Amniotic epithelial cell (primary cell): ENCODE results near the gene IER5L.
"Not testable (repeated sequence)": the region's sequence is repeated elsewhere in the genome, so short reads cannot be mapped to it uniquely, and the experiment has no call there.

Source experiments
- DNase-seq: peaks from one replicate; pipeline ENCODE4 v3.0.0-alpha.2; 2010; ENCODE audit warnings: low read depth

Gene IER5L

DNA sequence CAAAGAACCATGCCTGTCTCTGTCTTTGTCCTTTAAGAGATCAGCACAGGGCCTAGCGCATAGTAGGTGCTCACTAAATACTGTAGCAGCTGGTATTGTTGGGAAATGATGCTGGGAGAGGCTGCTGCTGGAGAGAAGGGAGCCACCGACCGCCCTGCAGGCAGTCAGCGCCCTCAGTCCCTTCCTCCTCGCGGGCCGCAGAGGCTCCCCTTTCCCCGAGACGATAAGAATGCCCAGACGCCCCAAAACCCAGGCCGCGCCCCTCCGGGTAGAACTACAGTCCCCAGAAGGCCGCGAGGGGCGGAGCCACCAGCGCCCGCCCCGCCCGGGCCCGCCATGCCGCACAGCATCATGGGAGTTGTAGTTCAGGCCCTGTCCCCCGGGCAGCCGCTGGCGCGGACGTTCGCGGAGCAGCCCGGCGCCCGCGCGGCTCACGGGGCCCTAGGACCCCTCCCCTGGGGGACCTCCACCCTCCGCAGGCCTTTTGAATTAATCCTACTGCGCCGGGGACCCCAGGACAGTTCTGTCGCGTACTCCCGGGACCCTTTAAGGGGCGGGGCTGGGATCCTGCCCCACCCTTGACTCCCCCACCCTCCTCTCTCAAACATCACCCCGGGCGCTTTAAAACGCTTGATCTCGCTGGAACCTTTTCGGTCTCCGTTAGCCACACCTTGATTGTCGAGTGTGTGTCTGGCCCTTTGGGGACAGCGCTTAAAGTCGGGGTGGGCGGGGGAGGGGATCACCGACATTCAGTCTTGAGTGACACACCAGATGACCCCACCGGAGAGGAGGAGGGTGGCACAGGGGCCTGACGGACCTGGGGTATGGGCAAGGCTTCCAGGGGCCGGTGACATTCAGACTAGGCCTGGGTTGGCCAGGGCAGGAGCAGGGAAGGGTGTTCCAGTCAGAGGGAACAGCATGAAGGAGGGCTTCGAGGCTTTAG, 24.8 kb upstream of the IER5L start:
- peak; percentile 63 for DNase-seq

DNA sequence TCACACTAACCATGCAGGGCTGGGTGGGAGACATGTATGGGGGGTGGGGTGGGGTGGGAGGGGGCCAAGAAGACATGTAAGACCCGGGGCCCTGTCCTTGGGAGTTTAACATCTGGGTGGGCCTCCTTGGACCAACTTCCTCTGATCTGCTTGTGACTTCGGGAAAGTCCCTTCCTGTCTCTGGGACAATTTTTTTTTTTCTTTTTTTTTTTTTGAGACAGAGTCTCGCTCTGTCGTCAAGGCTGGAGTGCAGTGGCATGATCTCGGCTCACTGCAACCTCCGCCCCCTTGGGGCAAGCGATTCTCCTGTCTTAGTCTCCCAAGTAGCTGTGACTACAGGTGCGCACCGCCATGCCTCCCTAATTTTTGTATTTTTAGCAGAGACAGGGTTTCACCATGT, 23.8 kb upstream of the IER5L start:
- DNase-seq: no peak

DNA sequence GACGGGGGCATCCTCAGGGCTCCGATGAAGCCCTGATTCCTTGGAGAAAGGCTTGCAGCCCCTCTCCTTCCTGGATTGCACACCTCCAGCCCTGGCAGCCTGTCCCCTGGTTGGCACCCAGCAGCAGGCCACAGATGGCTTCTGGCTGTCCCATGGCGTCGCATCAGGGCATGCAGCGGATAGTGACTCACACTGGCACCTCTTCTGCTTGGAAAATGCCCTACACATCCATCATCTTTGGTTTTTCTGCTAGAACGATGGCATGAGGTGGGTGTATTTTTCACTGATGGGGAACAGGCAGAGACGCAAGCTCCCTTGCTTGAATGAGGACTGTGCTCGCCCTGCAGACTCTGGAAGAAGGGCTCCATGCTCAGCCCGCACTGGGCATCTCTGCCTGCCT, 23.2 kb upstream of the IER5L start:
- no peak for DNase-seq

DNA sequence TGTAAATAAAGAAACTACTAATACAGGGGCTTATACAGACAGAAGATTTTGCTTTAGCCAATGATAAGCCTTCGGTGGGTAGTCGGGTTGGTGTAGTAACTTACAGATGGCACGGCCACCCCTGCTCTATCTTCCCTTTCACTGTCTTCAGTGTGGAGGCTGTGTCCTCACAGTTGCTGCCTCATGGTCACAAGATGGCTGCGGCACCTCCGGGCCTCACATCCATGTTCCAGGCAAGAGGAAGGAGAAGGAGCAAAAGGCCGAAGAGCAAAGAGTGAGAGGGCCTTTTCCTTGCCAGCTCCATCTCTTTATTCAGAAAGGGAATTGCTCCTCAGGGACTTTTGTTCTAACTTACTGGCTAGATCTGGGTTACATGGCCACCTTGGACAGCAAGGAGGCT, 22.2 kb upstream of the IER5L start:
- no peak for DNase-seq

DNA sequence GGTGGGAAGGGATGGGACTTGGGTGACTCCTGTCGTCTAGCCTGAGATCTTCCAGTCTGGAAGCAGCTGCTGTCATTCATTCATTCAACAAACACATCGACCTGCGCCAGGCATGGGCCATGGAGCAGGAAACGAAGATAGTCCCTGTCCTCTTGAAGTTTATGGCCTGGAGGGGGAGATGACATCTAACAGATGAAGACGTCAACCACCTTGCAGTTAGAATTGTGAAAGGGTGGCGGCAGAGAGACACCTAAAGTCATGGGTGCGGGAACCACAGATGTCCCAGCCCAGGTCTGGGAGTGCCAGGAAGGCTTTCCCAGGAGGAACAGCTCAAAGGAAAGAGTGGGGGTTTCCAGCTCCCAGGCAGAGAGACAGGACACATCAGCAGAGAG, 21.0 kb upstream of the IER5L start:
- no peak for DNase-seq

DNA sequence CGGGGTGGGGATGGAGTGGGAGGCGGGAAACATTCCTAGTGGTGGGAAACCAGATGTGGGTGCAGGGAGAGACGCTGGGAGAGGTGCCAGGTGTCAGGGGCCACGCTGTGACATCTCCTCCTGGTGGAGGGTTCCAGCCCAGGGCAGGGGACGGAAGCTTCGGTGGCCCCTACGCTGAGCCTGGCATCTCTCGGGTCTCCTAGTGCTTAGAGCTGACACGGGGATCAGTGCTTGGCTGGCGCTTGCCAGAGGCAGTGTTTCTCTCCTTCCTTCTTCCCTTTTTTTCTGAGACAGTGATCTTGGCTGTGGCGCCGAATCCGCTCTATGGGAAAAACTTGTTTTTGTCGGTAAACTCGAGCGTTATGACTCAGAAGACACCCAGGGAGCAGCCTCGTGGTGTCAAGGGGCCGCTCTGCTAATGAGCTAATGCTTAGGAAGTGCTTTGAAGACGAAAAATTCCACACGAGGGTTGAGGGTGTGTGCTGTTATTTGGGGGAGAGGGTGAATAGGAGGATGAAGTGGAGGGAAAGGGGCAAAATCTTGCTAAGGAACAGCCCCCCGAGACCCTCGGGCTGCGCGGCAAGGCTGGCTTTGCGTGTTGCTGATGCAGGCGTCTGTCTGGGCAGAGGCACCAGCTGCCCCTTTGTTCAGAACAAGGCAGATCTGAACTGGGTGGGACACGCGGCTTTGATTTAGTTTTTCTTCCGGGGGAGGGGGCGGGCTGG, 20.4 kb upstream of the IER5L start:
- peak; percentile 89 for DNase-seq

DNA sequence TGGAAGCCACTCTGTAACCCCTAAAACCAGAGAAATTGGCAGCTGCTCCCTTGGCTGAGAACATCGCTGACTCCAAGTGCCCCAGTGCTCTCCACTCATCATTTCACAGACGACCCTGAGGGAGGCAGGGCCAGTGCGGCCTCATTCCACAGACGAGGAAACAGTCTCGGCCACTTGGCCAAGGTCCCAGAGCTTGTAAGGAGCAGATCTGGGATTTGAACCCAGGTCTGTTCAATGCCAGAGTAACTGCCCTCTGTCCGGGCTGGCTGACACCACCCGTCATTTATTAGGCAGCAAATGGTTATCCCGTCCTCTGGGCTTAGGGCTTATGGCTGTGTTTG, 19.9 kb upstream of the IER5L start:
- no peak for DNase-seq

DNA sequence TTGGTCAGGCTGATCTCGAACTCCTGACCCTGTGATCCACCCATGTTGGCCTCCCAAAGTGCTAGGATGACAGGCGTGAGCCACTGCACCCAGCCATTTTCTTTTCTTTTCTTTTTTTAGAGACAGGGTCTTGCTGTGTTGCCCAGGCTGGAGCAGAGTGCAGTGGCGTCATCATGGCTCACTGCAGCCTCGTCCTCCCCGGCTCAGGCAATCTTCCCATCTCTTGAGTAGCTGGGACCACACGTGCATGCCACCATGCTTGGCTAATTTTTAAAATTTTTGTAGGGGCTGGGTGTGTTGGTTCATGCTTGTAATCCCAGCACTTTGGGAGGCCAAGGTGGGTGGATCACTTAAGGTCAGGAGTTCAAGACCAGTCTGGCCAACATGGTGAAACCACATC, 19.0 kb upstream of the IER5L start:
- not testable (repeated sequence) for DNase-seq

DNA sequence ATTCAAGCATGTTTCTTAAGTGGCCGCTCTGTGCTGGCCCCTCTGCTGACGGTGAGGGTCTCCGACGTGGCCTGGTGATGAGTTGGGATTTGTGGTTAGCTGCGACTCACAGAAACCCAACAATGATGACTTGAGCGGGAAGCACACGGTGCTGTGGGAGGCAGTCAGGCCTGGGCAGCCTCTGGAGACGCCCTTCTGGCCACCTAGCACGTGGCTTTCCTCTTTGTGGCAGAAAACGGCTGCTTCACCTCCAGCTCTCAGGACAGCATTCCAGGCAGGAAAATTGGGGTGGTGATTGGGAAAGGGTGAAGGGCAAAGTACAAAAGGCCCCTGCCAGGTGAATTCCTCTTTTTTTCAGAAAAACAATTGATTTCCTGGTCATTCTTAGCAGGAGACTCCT, 17.5 kb upstream of the IER5L start:
- no peak for DNase-seq

DNA sequence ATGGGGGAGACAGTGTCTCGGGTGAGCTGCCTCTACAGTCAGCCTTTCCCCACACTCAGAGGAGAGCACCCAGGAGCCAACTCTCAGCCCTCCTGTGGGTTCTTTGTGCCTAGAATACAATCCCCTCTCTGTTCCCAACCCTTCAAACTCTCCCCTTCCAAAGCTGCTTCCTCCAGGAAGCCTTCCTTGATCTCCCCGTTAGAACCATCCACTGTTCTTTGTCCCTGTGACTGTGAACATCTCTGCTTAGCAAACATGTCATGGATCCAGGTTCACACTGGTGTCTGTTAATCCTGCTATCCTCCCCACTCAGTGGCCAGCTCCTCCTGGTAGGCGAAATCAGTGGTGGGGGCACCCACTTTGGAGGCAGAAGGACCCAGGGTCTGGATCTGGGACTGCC, 16.2 kb upstream of the IER5L start:
- no peak for DNase-seq

DNA sequence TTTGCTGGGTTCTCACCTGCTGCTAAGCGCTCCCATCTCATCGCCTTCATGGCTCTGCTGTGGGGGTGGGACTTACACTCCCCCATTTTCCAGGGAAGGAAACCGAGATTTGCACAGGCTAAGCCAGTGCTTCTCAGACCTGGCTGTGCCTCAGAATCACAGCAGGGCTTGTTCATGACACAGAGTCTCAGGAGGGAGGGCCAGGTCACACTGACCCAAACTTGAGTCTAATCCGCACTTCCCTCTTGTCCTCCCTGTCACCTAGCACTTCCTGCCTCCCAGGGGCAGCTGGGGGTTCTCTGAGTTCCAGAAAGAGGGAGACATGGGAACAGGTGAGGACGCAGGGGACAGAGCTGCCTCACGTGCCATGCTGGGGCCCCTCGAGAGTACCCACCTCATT, 15.6 kb upstream of the IER5L start:
- DNase-seq: no peak

DNA sequence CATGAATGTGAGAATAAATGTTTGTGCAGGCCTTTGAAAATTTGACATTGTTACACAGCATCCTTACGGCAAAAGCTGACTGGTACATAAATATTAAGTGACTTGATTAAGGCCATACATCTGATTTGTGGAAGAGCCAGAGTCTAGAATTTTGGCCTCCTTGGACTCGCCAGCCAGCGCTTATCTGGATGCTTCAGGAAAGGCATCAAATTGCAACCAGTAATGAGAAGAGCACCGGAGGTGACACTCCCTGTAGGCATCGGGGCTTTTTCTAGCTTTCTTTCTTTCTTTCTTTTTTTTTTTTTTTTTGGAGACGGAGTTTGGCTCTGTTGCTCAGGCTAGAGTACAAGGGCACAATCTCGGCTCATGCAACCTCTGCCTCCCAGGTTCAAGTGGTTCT, 13.2 kb upstream of the IER5L start:
- no peak for DNase-seq

DNA sequence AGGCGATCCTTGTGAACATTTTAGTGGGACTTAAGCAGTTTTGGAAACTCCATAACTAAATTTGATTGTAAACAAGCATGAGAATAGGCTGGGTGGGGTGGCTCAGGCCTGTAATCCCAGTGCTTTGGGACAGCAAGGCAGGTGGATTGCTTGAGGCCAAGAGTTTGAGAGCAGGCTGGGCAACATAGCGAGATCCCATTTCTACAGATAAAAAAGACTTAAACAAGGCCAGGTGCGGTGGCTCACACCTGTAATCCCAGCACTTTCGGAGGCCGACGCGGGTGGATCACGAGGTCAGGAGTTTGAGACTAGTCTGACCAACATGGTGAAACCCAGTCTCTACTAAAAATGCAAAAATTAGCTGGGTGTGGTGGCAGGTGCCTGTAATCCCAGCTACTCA, 11.9 kb upstream of the IER5L start:
- DNase-seq: not testable (repeated sequence)

DNA sequence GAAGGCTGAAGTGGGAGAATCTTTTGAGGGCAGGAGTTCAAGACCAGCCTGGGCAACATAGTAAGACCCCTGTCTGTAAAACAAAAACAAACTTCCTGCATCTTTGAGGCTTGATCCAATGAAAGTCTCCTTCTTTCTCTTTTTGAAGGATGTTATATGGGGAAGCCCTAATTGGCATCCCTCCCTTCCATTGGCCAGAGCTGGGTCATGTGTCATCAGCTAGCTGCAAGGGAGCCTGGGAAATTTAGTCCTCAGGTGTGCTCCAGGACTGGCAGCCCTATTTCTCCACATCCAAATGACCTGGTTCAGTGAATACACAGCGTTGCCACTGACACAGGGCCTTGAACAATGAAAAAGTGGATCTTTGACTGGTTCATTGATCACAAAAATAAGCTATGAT, 9.0 kb upstream of the IER5L start:
- no peak for DNase-seq

DNA sequence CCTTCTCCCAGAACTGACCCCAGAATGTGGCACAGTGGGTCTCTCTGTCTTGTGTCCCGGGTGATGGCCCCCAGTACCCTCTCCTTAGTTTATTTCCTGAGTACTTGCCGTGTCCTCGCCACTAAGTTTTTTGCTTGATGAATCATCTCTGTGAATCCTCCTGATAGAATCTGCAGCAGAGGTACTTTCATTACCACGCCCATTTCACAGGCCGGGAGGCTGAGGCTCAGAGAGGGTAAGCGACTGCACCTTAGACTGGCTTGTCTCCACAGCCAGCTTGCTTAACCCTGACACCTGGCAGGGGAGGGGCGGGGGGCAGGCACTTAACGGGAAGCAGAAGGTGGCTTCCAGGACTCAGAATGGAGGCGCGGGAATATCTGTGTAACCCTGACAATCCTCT, 7.9 kb upstream of the IER5L start:
- peak; percentile 24 for DNase-seq

DNA sequence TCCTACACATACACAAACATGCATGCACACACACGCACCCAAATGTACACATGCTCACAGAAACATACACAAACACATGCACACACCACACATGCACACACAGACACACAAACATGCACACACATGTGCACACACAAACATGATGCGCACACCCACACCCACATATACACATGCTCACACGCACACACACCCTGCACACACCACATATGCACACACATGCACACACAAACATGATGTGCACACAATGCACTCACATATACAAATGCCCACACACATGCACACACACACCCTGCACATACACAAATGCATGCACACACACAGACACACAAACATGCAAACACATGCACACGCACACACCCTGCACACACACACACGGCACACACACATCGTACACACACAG, 7.3 kb upstream of the IER5L start:
- no peak for DNase-seq

DNA sequence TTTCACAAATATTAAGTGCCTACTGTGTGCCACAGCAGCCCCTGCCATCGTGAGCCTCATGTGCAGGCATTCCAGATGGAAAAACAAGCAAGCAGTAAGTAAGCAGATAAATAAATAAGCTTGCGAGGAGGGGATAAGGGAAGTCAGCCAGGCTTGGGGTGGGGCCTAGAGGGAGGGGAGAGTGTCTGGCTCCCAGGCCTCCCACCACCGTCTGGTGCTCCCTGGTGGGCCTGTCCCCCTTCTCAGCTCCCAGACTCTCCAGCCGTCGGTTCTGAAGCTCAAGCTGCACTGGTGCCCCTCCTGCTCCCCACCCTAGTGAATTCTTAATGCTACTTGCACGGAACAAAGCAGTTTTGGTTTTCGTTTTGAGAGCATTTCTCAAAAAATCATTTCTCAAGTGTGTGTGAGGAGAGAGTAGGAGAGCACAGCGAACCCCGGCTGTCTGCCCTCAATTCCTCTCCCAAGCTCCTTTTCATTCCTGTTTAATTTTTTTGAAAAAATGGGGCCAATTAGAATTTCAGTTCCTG, 6.6 kb upstream of the IER5L start:
- DNase-seq: no peak

DNA sequence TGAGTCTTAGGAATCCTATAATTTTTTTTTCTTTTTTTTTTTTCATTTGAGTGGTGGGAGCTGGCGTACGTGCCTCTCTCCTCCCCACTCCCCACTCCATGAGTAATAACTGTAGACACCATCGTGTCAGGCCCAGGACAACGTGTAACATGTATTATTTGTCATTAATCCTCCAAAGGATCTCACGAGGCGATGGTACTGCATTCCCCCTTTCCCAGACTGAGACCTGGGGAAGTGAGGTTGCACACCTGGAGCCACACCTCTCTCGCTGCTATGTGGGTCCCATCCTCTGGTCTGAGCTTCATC, 6.1 kb upstream of the IER5L start:
- no peak for DNase-seq

DNA sequence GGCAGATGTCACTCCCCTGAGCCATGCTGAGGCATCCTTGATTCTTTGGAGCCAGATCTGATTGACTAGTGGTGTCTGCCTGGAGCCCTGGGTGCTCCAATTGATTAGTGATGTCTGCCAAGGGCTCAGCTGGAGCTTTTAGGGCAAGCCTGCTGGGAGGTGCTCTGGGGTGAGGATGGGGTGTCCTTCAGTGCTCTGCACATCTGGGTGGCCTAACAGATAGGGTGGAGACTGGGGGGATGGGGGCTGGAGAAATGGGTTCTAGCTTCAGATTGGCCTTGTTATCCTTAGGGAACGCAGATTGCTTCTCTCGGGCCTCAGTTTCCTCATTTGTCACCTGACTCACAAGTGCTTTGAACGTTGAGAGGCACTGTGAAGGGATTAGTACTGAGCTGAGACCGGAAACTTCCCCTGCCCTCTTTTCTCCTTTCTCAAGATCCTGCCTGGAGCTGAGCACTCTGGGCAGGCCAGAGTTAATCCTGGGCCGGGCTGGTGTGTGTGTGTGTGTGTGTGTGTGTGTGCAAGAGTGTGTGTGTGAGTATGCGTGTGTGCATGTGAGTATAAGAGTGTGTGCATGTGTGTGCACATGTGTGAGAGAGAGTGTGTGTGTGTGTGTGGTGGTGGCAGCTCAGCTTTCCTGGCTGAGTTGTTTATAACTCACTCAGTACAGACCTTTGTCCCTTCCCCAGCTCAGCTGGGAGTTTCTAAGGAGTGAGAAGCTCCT, 5.6 kb upstream of the IER5L start:
- DNase-seq: peak; percentile 28

DNA sequence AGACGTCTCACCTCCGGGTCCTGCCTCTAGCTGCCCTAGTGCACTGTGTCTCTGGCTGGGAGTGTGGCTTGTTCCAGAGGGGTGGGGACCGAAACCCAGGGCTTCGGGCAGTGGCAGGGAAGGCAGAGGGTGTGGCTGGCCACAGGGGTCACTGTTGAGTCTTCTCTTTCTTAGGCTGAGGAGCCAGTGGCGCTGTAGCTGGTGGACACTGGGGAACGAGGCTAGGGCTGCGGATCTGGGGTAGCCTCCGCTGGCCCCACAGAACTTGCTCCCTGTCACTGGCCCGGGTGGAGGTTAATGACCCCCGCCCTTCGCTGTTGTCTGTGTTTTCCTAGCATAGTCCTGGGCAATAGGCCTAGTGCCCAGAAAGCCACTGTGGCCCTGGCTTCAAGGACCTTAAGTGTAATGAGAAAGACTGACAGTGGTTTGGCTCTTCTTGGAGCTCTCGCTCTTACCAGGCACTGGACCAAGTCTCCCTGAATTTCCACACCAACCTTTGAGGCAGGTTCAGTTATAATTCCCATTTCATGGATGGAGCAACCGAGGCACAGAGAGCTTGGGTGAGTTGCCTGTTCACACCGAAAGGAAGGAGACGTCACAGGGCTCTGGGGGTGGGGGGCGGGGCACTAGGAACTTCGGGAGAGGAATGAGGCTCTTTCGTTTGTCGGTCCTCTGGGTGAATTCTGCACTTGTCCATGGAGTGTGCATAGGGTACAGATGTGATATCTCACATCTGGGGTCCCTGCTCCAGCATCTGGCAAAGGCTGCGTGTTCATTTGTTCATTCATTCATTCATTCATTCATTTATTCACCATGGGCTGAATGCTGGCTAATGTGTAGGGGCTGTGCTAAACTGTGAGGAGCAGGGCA, 4.8 kb upstream of the IER5L start:
- DNase-seq: peak; percentile 36

DNA sequence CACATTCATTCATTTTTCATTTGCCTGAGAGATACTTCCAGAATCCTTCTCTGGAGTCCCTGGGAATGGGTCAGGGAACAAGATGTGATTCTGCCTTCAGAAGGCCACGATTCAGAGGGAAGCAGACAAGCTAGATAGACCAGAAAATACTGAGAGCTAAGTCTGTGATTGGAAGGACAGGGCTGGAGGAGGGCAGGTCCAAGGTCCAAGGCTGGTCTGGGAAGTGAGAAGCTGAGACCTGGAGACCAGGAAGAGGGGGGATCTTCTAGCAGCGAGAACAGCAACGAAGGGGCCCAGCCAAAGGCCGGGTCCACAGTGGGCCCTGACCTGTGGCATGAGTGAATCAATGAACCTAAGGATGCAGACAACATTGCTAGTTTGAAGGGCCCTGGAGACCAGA, 4.1 kb upstream of the IER5L start:
- no peak for DNase-seq

DNA sequence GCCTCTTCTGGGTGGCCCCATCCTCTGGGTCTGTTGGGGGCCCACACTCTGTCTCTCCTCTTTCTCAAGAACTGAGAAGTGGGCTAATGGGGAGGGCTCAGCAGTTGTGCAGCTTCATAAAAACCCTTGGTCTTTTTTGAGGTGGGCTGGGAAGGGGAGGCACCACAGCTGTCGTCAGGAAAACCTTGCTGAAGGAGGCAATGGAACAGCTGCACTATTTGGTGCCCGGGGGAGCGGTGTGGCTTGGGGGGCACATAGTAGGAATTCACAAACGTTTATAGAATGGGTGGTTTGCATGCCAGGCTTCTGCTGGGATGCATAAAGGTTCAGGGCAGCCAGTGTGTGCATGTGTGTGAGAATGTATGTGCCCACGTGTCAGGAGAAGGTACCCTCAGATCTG, 3.2 kb upstream of the IER5L start:
- no peak for DNase-seq
